ENCODE measurements around the gene RIIAD1. TPM values are rescaled to one million over a fixed set of nuclear protein-coding genes. Genes with fewer than 3 reads are reported as not detected.

RIIAD1 gene
- total RNA-seq, 1 experiment from 2014 or later = not detected

GRCh38 chr1:151760597-151761385 lies 39.5 kb downstream of the RIIAD1 start:
- Histone ChIP-seq H3K27ac (ENCODE audit: low read length) (no peak overlapping the region), H3K9ac (ENCODE audit: low read length) (no peak overlapping the region), H3K4me2 (ENCODE audit: low read length) (no peak overlapping the region), H3K27me3 (ENCODE audit: low read length) (no peaks in the 10 kb centered on the region), H3K4me3 (ENCODE audit: low read length) (no peak overlapping the region), H3K9me2 (replicated peaks; ENCODE audit: low read length) (no peaks in the 10 kb centered on the region), H4K20me1 (ENCODE audit: low read length) (no peaks in the 10 kb centered on the region), H3K79me2 (ENCODE audit: low read length) (peaks cover 26% of the 10 kb centered on the region), H3K9me3 (ENCODE audit: low read length) (no peaks in the 10 kb centered on the region), H3F3A (ENCODE audit: low read length, unreplicated experiment) (no peaks in the 10 kb centered on the region), H2AFZ (ENCODE audit: low read length) (no peak overlapping the region), H3K4me1 (ENCODE audit: insufficient read depth, low read length) (peaks cover 31% of the 10 kb centered on the region), H3K36me3 (ENCODE audit: low read depth, low read length) (peaks cover 33% of the 10 kb centered on the region)
- POLR2A ChIA-PET (ENCODE audit: unreplicated experiment) = no interaction called here
- CTCF ChIA-PET = no interaction called here
- ATAC-seq (no peak), DNase-seq (peak; percentile 43)
- BruUV-seq (replicated peaks) = no TSS peak
- no peak for TF ChIP-seq CTCF (conservative IDR thresholded peaks at IDR 0.05; ENCODE audit: low read depth, low read length)
- TF ChIP-seq EZH2 (IDR thresholded peaks at IDR 0.05; ENCODE audit: low read length, unreplicated experiment) = no peak
- TF ChIP-seq EZH2phosphoT487 (IDR thresholded peaks at IDR 0.05; ENCODE audit: borderline replicate concordance, low read length) = no peak
- intact Hi-C loops (cut with micrococcal nuclease) = no loop called here

- Histone ChIP-seq H3F3A (ENCODE audit: low read length, unreplicated experiment) (no peaks in the 10 kb centered on the region), H3K9me2 (replicated peaks; ENCODE audit: low read length) (no peaks in the 10 kb centered on the region), H3K27ac (ENCODE audit: low read length) (peak within 1 kb of the TSS; percentile 47), H3K9ac (ENCODE audit: low read length) (peak within 1 kb of the TSS; percentile 80), H3K79me2 (ENCODE audit: low read length) (peaks cover 26% of the 10 kb centered on the region), H3K9me3 (ENCODE audit: low read length) (no peaks in the 10 kb centered on the region), H4K20me1 (ENCODE audit: low read length) (no peaks in the 10 kb centered on the region), H3K4me2 (ENCODE audit: low read length) (peak within 1 kb of the TSS; percentile 92), H3K27me3 (ENCODE audit: low read length) (no peaks in the 10 kb centered on the region), H2AFZ (ENCODE audit: low read length) (peak within 1 kb of the TSS; percentile 90), H3K4me3 (ENCODE audit: low read length) (peak within 1 kb of the TSS; percentile 77), H3K4me1 (ENCODE audit: insufficient read depth, low read length) (peaks cover 36% of the 10 kb centered on the region), H3K36me3 (ENCODE audit: low read depth, low read length) (peaks cover 30% of the 10 kb centered on the region)
- TSS peak; percentile 97 for BruUV-seq (replicated peaks)
- DNase-seq = peak; percentile 89
- POLR2A ChIA-PET (ENCODE audit: unreplicated experiment) = interaction anchor here (0.5 to 0.6 kb wide), 3 partner anchors 17 to 175 kb away, joined by 3 to 6 read pairs (median 3); no protein-coding TSS in a partner anchor
- TF ChIP-seq EZH2 (IDR thresholded peaks at IDR 0.05; ENCODE audit: low read length, unreplicated experiment) = no peak
- TF ChIP-seq EZH2phosphoT487 (IDR thresholded peaks at IDR 0.05; ENCODE audit: borderline replicate concordance, low read length) = no peak
- no peak for TF ChIP-seq CTCF (conservative IDR thresholded peaks at IDR 0.05; ENCODE audit: low read depth, low read length)
- intact Hi-C loops (cut with micrococcal nuclease) = loop anchor here (1.0 kb wide), 1 partner anchor 27 kb away; the partner anchor contains the start of gene TDRKH
- ATAC-seq = peak; percentile 98
- CTCF ChIA-PET = interaction anchor here (0.6 to 1.5 kb wide), 7 partner anchors 28 to 239 kb away, joined by 3 to 6 read pairs (median 5); no protein-coding TSS in a partner anchor
These were observed 41.9 kb downstream of the RIIAD1 start, which contains the start of gene MRPL9 for GRCh38 chr1:151762941-151763921. TSS of gene MRPL9 (minus strand) at chr1:151763496. CDS start at chr1:151763479, 17 bp downstream.

Measured in PC-3 (cell line).